GM19035 (cell line): ENCODE data around the gene ZNF385A.
A peak's percentile ranks its signal among the peaks of the same experiment; 100 is the strongest.

ENCODE experiments used
- ATAC-seq: cut with Tn5 transposase; IDR thresholded peaks from one replicate; pipeline ENCODE4 v1.9.1; 2021; ENCODE audit not compliant: unreplicated experiment

ZNF385A gene

DNA sequence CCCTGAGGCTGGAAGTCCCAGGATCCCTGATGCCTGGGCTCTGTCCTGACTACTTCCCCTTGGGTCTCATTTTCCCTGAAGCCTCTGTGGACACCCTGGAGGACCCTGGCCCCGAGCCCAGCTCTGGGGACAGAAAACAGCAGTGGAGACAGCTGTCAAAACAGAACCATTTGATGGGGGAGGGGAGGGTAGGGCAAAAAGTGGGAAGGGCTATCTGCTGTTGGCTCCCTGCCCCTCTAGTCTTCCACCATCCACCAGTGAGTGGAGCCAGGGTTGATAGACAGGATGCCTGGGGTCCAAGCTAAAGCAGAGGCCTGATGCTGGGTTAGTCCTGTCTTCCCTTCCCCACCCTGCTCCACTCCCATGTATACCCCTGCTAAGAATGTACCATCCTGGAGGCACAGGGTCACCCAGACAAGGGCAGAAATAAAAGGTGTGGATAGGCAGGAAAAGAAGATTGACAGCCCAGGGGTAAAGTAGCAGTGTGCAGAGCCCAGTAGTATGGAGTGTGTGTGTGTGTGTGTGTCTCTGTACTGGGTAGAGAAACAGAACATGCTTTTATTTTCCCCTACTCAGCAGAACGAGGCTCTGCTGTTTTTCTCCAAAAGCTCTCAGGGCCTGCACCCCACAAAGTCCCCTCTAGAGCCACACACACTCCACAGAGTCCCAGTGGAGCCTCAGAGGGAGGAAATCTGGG, 9.8 kb downstream of the ZNF385A start:
- ATAC-seq: no peak

GRCh38 chr12:54373649-54374561, 10.6 kb downstream of the ZNF385A start:
- ATAC-seq: no peak

- ATAC-seq: no peak
These were observed 12.3 kb downstream of the ZNF385A start for GRCh38 chr12:54372113-54372806.

DNA sequence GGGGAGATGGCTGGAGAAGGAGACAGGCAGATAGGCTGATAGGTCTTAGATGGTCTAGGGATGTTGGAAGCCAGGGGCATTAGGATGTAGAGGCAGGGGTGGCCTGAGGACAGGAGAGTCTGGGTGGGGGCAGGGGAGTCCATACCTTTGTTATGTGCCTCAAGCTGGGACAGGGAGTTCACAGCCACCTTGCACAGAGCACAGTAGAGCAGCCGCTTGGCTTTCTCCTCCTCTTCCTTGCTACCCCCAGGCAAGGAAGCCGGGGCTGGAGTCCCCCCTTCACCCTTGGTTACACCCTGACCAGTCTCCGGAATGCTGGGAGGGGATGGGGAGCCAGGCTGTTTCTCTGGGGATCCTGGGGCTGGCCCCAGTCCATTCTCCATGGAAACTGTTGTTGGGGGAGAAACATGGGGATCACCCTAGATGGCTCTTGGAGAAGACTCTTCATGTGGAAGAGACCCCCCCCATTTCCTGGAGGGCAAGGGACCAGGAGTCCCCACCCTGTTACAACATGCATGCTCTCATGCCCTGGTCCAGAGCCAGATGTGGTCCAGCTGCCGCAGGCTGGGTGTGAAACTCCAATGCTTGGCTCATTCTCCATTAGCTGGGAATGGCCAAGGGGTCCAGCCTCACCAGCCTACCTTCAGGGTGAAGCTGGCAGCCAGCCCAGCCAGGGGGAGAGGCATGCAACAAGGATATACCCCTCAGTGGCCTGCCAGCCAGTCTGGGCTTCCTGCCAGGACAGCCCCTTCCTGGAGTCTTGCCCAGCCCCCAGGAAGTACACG, 13.0 kb downstream of the ZNF385A start:
- no peak for ATAC-seq

- ATAC-seq: no peak
These were observed 14.3 kb downstream of the ZNF385A start for GRCh38 chr12:54370171-54370730.

DNA sequence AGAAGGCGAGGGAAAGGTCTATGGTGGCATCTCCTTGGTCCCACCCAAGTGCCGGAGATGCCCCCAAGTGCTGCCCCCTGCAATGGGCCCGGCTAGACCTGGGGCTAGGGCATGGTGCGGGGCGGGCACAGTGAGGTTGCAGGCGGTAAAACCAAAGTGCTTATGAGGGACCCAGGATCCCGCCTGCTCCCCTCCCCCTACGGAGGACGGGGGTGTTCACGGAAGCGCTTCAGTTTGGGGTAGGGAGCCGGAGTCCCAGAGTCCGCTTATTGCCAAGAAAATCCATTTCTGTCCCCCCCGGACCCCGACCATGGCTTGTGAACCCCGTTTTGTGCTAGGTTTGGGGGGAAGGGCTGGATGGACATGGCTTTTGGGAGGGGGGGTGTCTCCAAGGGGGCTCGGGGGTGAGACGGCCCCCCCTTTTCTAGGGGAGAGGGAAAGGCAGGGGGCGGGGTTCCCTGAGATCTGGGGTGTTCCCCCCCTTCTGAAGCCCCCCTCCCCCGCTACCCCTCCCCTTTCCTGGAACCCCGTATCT, 14.9 kb downstream of the ZNF385A start:
- no peak for ATAC-seq

GRCh38 chr12:54368709-54369596, 15.6 kb downstream of the ZNF385A start:
- ATAC-seq: peak; percentile 85

DNA sequence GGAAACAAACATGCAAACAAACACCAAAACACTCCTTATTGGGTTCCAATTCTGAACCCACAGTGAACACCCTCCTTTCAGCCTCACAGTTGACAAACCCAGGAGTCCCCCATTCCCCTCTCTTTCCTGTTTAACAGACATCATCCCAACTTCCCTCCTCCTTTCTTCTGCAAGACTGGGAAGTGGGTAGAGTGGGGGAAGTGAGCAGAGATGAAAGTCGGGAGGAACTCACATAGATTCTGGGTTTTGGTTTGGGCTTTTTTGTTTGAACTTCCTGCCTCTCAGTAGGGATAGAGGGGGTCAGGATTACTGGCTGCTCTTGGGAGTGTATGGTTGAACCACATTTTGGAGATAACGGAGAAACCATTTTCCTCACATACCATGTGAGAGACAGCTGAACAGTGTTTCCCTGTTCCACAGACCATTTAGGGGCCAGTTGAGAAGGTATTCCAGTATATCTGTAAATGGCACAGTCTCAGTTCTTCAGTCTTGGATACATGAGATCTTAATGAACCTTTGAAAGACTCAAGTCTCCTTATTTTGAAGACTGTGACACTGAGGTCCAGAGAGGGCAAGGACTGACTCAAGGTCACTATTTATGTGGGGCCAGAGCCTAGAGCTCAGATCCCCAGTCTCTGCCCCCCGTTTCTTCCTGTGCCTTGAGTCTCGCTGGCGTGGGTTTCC, 16.4 kb downstream of the ZNF385A start:
- ATAC-seq: peak; percentile 29

DNA sequence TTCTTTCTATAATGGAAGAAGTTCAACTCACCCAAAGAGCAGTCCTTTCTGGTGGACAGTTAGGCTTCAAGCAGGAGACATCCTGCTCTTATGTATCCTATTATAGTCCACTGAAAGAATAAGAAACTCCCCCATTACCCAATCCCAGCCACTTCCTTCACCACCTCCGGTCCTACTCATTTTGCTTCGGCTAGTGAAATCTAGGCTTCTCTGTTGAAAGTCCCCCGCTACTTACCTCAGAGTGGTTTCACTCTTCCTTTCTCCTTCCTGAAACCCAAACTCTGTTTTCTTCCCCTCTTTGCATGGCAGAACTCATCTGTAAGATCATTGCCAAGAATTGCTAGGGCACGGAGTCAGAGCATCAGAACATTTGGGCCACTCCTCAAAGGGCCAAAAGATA, 20.1 kb downstream of the ZNF385A start, which contains the start of gene GPR84:
GPR84 (minus strand) TSS at position 74 of the 400 bp plus-strand sequence. CDS start 635 bp downstream, outside the sequence.
- ATAC-seq: no peak

- ATAC-seq: no peak
These were observed 20.9 kb downstream of the ZNF385A start for GRCh38 chr12:54363618-54364017.

GRCh38 chr12:54363047-54363446, 21.5 kb downstream of the ZNF385A start:
- ATAC-seq: no peak

DNA sequence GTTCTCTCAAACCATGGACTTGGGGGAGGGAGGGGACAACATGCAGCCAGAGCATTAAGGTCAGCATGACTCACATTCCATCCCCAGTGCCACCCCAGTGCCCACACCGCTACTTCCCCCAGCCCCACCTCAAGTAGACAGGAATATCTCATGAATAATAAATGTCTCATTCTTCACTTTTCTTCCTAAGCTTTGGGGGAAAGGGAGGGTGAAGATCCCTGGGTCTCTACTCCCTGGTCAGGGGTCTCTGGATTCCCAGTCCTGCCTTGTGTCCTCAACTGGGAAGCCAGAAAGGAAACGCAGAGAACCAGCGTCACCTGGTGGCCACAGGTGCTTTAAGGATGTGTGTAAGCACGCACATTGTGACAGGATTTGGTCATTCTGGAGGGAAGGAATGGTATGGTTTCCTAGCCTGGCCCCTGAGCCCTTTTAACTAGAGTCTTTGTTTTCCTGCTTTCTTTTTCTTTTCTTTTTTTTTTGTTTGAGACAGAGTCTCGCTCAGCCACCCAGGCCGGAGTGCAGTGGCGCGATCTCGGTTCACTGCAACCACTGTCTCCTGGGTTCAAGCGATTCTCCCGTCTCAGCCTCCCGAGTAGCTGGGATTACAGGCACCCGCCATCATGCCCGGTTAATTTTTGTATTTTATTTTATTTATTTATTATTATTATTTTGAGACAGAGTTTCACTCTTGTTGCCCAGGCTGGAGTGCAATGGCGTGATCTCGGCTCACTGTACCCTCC, 23.6 kb downstream of the ZNF385A start:
- no peak for ATAC-seq

- ATAC-seq: no peak
These were observed 24.7 kb downstream of the ZNF385A start for GRCh38 chr12:54359762-54360351.

- ATAC-seq: peak; percentile 100
These were observed 25.4 kb downstream of the ZNF385A start for GRCh38 chr12:54358945-54359761.

DNA sequence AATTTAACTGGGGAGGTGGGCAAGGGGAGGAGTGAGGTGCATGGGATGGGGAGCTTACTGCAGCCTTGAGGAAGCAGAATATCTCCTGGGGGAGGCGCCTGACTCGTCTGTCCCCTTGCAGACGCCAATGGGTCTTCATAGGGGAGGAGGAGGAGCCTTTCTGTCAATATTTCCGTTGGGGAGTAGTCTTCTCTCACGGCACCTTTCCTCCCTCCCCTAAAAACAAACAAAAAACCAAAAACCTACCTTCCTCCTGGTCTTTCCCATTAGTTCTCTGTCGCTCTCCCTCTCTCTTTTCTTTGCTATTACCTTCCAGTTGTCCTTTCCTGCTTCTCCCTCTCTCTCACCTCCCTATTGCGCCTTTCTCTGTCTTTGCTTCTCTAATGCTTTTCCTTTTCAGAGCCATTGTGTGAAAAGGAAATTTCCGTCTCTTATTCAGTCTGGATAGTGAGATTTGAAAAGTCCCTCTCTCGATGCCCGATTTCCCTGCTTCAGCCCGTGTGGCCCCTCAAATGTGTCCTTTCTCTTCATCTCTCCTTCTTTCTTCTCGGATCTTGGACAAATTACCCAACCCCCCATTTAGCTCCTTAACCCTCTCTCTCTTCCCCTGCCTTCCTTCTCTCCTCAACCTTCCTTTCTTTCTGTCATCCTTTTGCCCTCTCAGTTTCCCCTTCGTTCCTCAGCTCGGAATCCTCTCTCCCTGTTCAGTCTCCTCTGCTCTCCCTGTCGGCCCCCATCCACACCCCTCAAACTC, 26.2 kb downstream of the ZNF385A start:
- no peak for ATAC-seq
